Measurements from ENCODE around the gene VPS35L. TPM values are rescaled to one million over a fixed set of nuclear protein-coding genes. Genes with fewer than 3 reads are reported as not detected.

The VPS35L gene
- 10 to 100 TPM; 51.1 to 53.1 TPM for total RNA-seq
- long read RNA-seq, donor 1, transcript VPS35L-203 (31 exons, 3,855 nt) = major isoform, 10 of 24 reads
- long read RNA-seq, donor 1, partial matches to known transcripts = 9 of 24 reads
- long read RNA-seq, donor 1, other reads (novel, unspliced or antisense) = 5 of 24 reads
- long read RNA-seq, donor 2, transcript VPS35L-203 (31 exons, 3,855 nt) = major isoform, 20 of 46 reads
- long read RNA-seq, donor 2, partial matches to known transcripts = 21 of 46 reads
- long read RNA-seq, donor 2, other reads (novel, unspliced or antisense) = 4 of 46 reads

- DNase-seq (ENCODE audit: low spot score) = peak; percentile 100
- intact Hi-C loops (cut with DNase I) = no loop called here
Observed at GRCh38 chr16:19555186-19555937, at the start of gene VPS35L. Gene VPS35L, plus strand, starts transcription at chr16:19555703. Its CDS starts 27 bp downstream, at chr16:19555730.

GRCh38 chr16:19506965-19507364 lies 48.5 kb upstream of the VPS35L start:
- DNase-seq (ENCODE audit: low spot score) = no peak
- intact Hi-C loops (cut with DNase I) = no loop called here

- intact Hi-C loops (cut with DNase I) = no loop called here
- DNase-seq (ENCODE audit: low spot score) = no peak
Observed at GRCh38 chr16:19507867-19508266, 47.6 kb upstream of the VPS35L start.

- intact Hi-C loops (cut with DNase I) = no loop called here
- no peak for DNase-seq (ENCODE audit: low spot score)
Observed at GRCh38 chr16:19512297-19512696, 43.2 kb upstream of the VPS35L start.

GRCh38 chr16:19513377-19514053 lies 42.0 kb upstream of the VPS35L start:
- no peak for DNase-seq (ENCODE audit: low spot score)
- intact Hi-C loops (cut with DNase I) = no loop called here

GRCh38 chr16:19515757-19516156 lies 39.7 kb upstream of the VPS35L start:
- intact Hi-C loops (cut with DNase I) = no loop called here
- no peak for DNase-seq (ENCODE audit: low spot score)

GRCh38 chr16:19517424-19518089 lies 37.9 kb upstream of the VPS35L start:
- intact Hi-C loops (cut with DNase I) = no loop called here
- DNase-seq (ENCODE audit: low spot score) = no peak

- intact Hi-C loops (cut with DNase I) = no loop called here
- no peak for DNase-seq (ENCODE audit: low spot score)
Observed at GRCh38 chr16:19518388-19518787, 37.1 kb upstream of the VPS35L start.

- intact Hi-C loops (cut with DNase I) = no loop called here
- no peak for DNase-seq (ENCODE audit: low spot score)
Observed at GRCh38 chr16:19520861-19521331, 34.6 kb upstream of the VPS35L start.

GRCh38 chr16:19521471-19522396 lies 33.8 kb upstream of the VPS35L start, which contains the start of gene GDE1:
Gene GDE1, minus strand, starts transcription at chr16:19522098. Its CDS starts 134 bp downstream, at chr16:19521964.
- peak; percentile 98 for DNase-seq (ENCODE audit: low spot score)
- intact Hi-C loops (cut with DNase I) = no loop called here

GRCh38 chr16:19522397-19522732 lies 33.1 kb upstream of the VPS35L start:
- DNase-seq (ENCODE audit: low spot score) = no peak
- intact Hi-C loops (cut with DNase I) = no loop called here

- DNase-seq (ENCODE audit: low spot score) = no peak
- intact Hi-C loops (cut with DNase I) = no loop called here
Observed at GRCh38 chr16:19522760-19523159, 32.7 kb upstream of the VPS35L start.

GRCh38 chr16:19523184-19523558 lies 32.3 kb upstream of the VPS35L start:
- intact Hi-C loops (cut with DNase I) = no loop called here
- no peak for DNase-seq (ENCODE audit: low spot score)

- intact Hi-C loops (cut with DNase I) = no loop called here
- peak; percentile 99 for DNase-seq (ENCODE audit: low spot score)
Observed at GRCh38 chr16:19523559-19524355, 31.7 kb upstream of the VPS35L start, which contains the start of gene CCP110. Gene CCP110, plus strand, starts transcription at chr16:19523942. Its CDS starts 3,940 bp downstream, at chr16:19527882.

- intact Hi-C loops (cut with DNase I) = no loop called here
- no peak for DNase-seq (ENCODE audit: low spot score)
Observed at GRCh38 chr16:19524356-19524615, 31.2 kb upstream of the VPS35L start.

- intact Hi-C loops (cut with DNase I) = no loop called here
- no peak for DNase-seq (ENCODE audit: low spot score)
Observed at GRCh38 chr16:19524616-19525384, 30.7 kb upstream of the VPS35L start.

GRCh38 chr16:19525385-19525723 lies 30.1 kb upstream of the VPS35L start:
- DNase-seq (ENCODE audit: low spot score) = no peak
- intact Hi-C loops (cut with DNase I) = no loop called here
